GM21528 (cell line): ENCODE results near the gene CCPG1.
A peak's percentile ranks its signal among the peaks of the same experiment; 100 is the strongest.
"Not testable (repeated sequence)": the region's sequence is repeated elsewhere in the genome, so short reads cannot be mapped to it uniquely, and the experiment has no call there.

Experiments used
- ATAC-seq: cut with Tn5 transposase; IDR thresholded peaks from one replicate; pipeline ENCODE4 v1.9.1; 2021; ENCODE audit warnings: mild to moderate bottlenecking, moderate library complexity; ENCODE audit not compliant: unreplicated experiment, low FRiP score

The CCPG1 gene, protein sequence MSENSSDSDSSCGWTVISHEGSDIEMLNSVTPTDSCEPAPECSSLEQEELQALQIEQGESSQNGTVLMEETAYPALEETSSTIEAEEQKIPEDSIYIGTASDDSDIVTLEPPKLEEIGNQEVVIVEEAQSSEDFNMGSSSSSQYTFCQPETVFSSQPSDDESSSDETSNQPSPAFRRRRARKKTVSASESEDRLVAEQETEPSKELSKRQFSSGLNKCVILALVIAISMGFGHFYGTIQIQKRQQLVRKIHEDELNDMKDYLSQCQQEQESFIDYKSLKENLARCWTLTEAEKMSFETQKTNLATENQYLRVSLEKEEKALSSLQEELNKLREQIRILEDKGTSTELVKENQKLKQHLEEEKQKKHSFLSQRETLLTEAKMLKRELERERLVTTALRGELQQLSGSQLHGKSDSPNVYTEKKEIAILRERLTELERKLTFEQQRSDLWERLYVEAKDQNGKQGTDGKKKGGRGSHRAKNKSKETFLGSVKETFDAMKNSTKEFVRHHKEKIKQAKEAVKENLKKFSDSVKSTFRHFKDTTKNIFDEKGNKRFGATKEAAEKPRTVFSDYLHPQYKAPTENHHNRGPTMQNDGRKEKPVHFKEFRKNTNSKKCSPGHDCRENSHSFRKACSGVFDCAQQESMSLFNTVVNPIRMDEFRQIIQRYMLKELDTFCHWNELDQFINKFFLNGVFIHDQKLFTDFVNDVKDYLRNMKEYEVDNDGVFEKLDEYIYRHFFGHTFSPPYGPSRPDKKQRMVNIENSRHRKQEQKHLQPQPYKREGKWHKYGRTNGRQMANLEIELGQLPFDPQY

DNA sequence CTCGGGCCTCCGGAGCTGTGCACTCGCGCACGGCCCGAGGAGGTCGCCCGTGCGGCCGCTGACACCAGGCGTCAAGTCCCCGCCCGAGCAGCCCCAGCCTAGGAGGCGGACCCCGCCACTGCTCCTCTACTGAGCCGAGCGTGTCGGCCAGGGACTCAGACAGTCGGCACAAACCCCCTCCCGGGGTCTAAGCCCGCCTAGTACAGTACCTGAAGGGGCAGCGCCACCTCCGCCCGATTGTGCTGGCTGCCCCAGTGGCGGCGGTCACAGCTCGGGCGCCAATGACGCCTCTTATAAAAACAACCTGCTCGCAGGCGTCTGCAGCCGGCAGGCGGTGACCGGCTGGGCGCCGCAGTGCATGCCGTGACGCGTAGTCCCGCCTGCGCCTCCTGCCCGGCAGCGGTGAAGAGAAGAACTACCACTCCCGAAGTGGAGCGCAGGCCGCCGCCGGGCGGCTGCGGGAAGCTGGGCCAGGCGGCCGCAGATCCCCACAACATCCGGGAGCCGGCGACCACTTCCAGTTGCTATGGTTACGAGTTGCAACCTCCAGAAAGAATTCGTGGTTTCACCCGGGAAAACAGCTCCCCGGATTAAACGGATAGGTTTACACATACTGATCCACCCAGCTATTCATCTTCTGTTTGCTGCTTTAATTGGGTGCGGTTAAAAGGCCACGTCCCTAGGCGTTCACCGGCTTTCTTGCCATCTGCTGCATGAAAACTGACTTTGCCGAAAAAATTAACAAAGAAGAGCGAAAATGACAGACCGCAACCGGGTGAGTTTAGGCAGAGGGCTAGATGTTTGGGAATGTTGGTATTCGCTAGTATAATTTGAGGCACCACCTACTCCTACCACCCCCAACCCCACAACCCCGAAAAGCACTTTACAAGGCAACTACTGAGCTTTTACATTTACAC is at the start of gene CCPG1, which contains the start of gene PIERCE2:
CCPG1 (minus strand) TSS at position 348 of the 917 bp plus-strand sequence. CDS start 18,935 bp downstream, outside the sequence.
PIERCE2 (plus strand) TSS at position 484 of the 917 bp plus-strand sequence; CDS start at position 758, 274 bp downstream.
- peak; percentile 97 for ATAC-seq

DNA sequence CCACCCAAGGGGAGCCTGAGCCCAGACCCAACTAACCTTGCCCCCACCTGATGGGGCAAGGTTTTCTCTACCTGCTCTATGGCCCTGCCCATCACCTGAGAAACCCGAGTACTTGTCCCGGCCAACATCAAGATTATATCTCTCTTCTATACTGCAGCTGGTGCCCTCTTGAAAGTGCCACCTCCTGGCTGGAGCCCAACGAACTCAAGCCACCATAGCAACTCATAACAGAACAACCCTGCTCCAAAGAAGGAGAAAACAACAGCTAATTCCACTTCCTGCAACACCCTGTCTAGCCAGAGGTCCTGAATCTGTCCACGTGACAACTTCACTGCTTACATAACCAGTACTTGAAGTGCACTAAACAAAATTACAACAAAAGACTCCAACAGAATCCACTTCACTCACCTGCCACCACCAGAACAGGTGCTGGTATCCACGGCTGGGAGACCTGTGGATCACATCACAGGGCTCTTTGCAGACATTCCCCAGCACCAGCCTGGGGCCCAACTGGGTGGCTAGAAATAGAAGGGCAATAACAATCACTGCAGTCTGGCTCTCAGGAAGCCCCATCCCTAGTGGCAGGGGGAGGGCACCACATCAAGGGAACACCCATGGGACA is 49.4 kb upstream of the CCPG1 start:
- no peak for ATAC-seq

DNA sequence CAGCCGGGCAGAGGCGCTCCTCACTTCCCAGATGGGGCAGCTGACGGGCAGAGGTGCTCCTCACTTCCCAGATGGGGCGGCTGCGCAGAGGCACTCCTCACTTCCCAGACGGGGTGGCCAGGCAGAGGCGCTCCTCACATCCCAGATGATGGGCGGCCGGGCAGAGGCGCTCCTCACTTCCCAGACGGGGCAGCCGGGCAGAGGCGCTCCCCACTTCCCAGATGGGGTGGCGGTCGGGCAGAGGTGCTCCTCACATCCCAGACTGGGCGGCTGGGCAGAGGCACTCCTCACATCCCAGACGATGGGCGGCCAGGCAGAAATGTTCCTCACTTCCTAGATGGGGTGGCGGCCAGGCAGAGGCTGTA is 38.9 kb upstream of the CCPG1 start:
- not testable (repeated sequence) for ATAC-seq

DNA sequence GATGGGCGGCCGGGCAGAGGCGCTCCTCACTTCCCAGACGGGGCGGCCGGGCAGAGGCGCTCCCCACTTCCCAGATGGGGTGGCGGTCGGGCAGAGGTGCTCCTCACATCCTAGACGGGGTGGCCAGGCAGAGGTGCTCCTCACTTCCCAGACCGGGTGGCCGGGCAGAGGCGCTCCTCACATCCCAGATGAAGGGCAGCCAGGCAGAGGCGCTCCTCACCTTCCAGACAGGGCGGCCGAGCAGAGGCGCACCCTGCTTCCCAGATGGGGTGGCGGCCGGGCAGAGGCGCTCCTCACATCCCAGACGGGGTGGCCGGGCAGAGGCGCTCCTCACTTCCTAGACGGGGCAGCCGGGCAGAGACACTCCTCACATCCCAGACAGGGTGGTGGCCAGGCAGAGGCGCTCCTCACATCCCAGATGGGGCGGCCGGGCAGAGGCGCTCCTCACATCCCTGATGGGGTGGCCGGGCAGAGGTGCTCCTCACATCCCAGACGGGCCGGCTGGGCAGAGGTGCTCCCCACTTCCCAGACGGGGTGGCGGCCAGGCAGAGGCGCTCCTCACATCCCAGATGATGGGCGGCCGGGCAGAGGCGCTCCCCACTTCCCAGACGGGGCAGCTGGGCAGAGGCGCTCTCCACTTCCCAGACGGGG is 38.3 kb upstream of the CCPG1 start:
- not testable (repeated sequence) for ATAC-seq

DNA sequence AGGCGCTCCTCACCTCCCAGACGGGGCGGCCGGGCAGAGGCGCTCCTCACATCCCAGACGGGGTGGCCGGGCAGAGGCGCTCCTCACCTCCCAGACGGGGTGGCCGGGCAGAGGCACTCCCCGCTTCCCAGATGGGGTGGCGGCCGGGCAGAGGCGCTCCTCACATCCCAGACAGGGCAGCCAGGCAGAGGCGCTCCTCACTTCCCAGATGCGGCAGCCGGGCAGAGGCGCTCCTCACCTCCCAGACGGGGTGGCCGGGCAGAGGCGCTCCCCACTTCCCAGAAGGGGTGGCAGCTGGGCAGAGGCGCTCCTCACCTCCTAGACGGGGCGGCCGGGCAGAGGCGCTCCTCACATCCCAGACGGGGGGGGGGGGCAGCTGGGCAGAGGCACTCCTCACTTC is 37.8 kb upstream of the CCPG1 start:
- not testable (repeated sequence) for ATAC-seq

DNA sequence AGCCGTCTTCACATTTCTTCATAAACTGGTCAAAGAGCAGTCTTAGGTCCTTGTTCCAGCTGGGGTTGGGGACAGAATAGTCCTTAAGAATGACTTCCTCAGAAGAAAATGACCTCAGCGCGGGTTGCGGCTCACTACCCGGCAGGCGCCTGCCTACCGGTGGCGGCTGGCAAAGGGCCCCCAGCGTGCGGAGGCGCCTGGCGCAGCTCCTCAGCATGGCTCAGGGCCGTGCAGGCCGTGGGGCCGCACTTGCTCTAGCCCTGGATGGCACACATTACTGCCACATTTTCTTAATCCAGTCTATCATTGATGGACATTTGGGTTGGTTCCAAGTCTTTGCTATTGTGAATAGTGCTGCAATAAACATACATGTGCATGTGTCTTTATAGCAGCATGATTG is 35.0 kb upstream of the CCPG1 start:
- not testable (repeated sequence) for ATAC-seq

DNA sequence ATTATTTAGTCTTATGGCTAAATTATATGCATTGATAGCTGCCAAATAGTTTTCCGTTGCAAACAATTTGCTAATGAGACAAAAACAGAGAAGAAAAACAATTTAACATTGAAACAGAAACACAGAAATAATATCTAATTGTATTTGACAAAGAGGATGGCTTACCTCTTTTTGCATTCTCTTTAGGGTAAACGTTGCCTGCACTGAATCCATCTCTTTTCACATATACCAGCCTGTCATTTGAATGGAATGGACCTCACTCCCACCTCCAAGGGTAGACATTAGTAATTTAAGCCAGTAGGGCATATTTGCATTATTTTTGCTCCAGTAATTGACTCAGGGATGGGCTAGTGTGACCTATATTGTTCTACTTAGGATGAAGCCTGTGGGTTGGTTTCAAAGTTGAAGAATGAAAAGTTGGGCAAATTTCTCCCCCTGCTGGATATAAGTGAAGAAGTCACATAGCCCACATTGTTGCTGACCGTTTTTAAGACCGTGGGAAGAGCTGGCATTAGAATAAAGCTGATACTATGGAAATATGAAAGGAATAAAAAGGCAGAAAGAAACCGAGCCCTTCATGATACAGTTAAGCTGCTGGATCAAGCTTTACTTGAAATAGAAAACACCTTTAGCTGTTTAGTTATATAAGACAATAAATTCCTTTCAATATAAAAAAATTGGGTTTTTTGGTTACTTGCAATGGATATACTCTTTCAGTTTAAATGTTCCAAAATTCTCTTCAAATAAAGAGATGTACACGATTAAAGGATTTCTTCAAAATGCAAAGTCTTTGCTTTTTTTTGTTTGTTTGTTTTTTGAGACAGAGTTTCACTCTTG is 27.0 kb upstream of the CCPG1 start:
- ATAC-seq: no peak

DNA sequence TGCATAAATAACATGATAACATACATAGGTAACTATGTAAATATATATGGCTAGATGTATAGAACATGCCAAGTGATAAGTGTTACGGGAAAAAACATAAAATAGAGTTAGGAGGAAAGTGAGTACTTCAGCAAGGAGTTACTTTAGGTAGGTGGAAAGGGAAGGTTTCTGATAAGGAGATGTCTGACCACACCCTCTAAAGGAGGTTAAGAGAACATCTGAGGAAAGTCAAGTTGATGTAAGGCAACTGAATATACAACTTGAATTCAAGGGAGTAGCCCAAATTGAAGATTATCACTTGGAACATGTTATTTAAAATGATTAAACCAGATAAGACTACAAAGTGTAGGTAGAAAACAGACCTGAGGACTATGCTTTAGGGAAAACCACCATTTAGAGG is 13.9 kb upstream of the CCPG1 start:
- no peak for ATAC-seq

DNA sequence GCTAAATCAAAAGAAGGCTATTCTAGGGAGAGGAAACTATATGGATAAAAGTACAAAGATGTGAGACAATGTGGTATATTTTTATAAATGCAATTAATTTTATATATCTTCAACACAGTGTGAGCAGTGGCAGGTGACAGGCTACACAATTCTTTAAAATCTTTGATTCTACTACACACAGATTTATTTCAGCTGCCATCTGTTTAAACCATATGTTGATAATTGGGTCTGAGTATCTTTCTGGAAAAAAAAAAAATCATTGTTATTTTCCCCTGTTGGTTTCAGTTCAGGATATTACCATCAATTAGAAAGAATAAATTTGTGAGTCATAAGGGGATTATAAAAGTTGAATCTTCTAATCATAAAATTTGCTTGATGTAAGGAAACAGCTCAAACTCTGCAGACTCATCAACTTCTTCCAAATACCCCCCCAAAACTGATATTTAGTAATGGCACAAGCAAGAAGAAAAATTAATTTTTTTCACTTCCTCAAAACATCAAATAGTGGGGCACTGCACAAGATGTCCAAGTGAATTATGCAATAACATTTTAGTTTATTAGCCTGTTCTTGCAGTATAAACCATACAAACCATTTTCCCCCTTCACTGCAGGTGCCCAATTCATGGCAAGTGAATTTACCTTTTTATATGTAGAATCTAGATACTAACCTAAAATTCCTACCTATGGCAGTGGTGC is 12.2 kb upstream of the CCPG1 start:
- no peak for ATAC-seq

DNA sequence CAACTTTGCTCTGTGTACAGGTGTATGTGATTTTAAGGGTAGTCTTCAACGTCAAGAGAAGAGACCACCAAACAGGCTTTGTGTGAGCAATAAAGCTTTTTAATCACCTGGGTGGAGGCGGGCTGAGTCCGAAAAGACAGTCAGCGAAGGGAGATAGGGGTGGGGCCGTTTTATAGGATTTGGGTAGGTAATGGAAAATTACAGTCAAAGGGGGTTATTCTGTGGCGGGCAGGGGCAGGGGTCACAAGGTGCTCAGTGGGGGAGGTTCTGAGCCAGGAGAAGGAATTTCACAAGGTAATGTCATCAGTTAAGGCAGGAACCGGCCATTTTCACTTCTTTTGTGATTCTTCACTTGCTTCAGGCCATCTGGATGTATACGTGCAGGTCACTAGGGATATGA is 9.5 kb upstream of the CCPG1 start:
- not testable (repeated sequence) for ATAC-seq

DNA sequence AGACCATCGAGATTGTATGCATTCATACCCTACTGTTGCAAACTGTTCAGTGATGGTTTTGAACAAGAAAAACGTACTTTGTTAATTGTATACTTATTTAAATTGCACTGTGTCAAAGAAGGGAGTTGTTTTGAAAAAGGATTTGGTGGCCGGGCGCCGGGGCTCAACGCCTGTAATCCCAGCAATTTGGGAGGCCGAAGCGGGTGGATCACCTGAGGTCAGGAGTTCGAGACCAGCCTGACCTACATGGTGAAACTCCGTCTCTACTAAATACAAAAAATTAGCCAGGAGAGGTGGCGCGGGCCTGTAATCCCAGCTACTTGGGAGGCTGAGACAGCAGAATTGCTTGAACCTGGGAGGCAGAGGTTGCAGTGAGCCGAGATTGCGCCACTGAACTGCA is 817 bp upstream of the CCPG1 start:
- ATAC-seq: not testable (repeated sequence)

DNA sequence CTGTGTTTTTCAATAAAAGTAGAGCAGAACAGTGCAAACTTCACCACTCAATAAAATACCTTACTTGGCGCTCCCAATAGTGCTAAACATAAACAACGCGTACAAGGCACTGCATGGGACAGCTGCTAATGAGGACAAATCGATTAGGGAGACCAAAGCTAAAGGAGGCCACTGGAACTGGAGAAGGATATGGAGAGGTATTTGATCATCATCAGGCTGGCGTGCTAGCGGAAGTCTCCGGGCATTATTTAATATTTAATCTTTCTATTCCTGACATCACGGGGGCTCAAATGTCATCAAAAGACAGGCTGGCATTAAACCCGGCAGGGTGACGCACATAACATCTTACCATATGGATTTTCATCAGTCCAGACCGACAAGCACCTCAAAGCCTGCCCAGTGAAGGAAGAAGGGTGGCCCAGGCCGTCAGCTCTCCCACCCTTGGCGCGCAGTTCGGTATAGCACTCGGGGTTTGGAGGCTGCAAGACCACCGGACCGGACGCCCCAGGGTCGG is 604 bp downstream of the CCPG1 start:
- peak; percentile 17 for ATAC-seq

DNA sequence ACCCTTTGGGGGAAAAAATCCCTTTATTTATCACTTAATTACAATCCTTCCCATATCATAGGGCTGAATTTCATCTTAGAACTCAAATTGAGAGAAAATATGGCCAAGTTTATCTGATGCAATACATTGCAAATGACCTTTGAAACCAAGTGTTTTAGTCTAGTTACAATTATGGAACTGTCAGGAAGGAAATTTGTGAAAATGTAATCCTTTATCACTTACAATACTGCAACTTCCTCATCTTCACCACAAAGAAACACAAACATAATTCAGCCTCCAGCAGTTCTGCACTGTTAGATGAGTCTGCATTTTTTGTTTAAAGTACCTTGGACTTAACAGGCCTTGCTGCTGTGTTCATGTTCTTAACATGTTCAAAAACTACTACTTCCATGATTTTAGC is 4.6 kb downstream of the CCPG1 start:
- no peak for ATAC-seq

DNA sequence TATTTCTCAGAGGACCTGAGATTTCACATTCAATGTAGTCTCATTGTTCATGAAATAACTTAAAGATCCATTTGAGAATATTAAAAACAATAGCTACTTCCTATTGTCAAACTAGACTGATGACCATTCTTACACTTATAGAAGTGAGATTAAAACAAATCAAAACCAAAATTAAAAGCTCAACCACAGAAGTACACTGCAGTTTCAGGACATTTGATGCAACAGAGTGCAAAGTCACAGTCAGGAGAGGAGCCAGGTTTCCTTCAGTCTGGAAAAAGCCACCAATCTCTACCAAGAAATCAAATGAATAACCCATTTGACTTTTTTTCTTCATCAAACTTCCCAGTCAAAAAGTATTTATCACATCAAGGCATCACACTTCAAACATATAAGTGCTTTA is 5.5 kb downstream of the CCPG1 start:
- peak; percentile 46 for ATAC-seq

DNA sequence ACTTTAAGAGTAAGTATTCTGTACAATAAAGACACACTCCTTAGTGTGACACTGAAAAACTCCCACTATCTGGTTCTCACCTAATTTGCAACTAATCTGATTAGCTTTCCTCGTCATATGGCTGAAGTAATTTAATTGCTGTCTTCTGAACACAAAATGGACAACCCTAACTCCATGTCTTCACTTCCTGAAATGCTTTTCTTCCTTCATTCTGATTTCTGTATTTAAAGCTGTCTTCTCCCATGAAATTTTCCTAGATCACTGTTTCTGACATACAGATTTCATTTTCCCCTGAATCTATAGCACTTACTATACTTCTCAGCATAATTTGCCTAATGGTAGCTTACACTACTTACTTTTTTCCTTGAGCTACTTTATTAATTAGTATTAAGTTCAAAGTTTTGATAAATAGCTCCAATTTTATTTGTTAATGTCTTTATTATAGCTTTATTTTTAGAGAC is 6.3 kb downstream of the CCPG1 start:
- no peak for ATAC-seq

DNA sequence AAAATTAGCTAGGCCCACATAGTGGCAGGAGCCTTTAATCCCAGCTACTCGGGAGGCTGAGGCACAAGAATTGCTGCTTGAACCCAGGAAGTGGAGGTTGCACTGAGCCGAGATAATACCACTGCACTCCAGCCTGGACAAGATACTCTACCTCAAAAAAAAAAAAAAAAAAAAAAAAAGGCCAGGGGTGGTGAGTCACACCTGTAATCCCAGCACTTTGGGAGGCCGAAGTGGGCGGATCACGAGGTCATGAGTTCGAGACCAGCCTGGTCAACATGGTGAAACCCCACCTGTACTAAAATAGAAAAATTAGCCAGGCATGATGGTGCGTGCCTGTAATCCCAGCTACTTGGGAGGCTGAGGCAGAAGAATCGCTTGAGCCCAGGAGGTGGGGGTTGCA is 8.1 kb downstream of the CCPG1 start:
- ATAC-seq: not testable (repeated sequence)

DNA sequence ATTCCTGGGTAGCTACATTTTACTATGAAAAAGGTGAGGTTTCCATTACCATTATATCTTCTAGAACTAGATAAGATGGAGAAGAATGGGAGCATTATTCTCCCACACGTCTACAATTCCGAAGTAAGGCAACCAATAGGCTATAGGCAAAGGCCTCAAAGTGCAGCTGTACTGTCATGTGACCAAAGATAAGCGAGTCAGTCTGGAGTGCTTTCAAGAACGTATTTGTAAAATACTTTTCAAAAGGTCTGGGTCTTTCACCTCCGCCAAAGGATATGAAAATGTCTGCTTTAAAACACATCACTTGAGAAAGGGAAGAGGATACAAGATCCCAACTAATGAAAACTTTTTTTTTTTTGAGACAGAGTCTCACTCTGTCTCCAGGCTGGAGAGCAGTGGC is 9.9 kb downstream of the CCPG1 start:
- ATAC-seq: no peak

DNA sequence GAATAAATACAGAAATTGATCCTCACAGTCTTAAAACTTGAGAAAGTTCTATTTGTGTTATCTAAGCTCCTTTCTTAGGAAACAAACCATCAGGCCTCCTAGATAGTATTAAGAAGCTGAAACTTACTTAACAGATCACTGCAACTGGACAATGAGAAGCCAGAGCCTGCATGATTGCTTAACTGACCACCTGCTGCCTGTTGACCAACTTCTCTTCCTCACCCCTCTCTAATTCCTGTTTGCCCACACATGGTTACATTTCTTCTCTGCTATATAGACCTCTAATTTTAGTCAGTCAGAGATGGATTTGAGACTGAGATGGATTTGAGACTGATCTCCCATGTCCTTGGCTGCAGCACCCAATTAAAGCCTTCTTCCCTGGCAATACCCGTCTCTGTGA is 13.5 kb downstream of the CCPG1 start:
- ATAC-seq: no peak
